Calu3 (cell line): ENCODE data around the gene NRL. TPM values are rescaled to one million over a fixed set of nuclear protein-coding genes. Genes with fewer than 3 reads are reported as not detected.
"Not testable (repeated sequence)": the region's sequence is repeated elsewhere in the genome, so short reads cannot be mapped to it uniquely, and the experiment has no call there.

ENCODE experiments used
- BruUV-seq: library from RNA; stranded (reverse); fragments of 400-500 nt; replicated peaks from 2 replicates; lab custom pipeline; 2021; lab: Mats Ljungman, UMichigan
- CTCF ChIA-PET: fragments of 300-600 bp; sonication (Branson Sonifier 250); formaldehyde crosslinking; loops from one replicate; lab custom pipeline; 2022; ENCODE audit warnings: antibody characterized with exemption; lab: Charles Lee
- DNase-seq: peaks from one replicate; pipeline ENCODE4 v3.0.0; 2022
- H3K27ac Mint-ChIP-seq: one replicate; pipeline ENCODE4 v1.8.0; 2022; ENCODE audit warnings: mixed read lengths; ENCODE audit not compliant: unreplicated experiment
- H3K27me3 Mint-ChIP-seq: one replicate; pipeline ENCODE4 v1.8.0; 2022; ENCODE audit warnings: mixed read lengths; ENCODE audit not compliant: unreplicated experiment
- H3K36me3 Mint-ChIP-seq: one replicate; pipeline ENCODE4 v1.8.0; 2022; ENCODE audit warnings: mild to moderate bottlenecking, moderate library complexity, mixed read lengths; ENCODE audit not compliant: insufficient read depth, unreplicated experiment
- H3K4me1 Mint-ChIP-seq: one replicate; pipeline ENCODE4 v1.8.0; 2022; ENCODE audit warnings: mild to moderate bottlenecking, low read depth, mixed read lengths; ENCODE audit not compliant: unreplicated experiment
- H3K4me3 Mint-ChIP-seq: one replicate; pipeline ENCODE4 v1.8.0; 2022; ENCODE audit warnings: mild to moderate bottlenecking, low read depth, moderate library complexity, mixed read lengths; ENCODE audit not compliant: unreplicated experiment
- H3K9me3 Mint-ChIP-seq: one replicate; pipeline ENCODE4 v1.8.0; 2022; ENCODE audit warnings: low read depth, mixed read lengths; ENCODE audit not compliant: unreplicated experiment
- intact Hi-C: fragments of 100-400 bp; cut with micrococcal nuclease; formaldehyde crosslinking; loops from one replicate; pipeline ENCODE4 v1.10.0; 2022; ENCODE audit not compliant: unreplicated experiment
- total RNA-seq: library from RNA; stranded (reverse); gene quantifications from 2 replicates; pipeline ENCODE4 v1.2.3, GENCODE V29; 2022
- TF ChIP-seq, protein P1 (sequence below): fragments of 200-600 bp; IDR thresholded peaks from one replicate; pipeline ENCODE4 v1.8.0; 2022; ENCODE audit warnings: antibody characterized with exemption; ENCODE audit not compliant: unreplicated experiment

NRL gene
- total RNA-seq, 1 experiment from 2014 or later: 2.3 TPM

DNA sequence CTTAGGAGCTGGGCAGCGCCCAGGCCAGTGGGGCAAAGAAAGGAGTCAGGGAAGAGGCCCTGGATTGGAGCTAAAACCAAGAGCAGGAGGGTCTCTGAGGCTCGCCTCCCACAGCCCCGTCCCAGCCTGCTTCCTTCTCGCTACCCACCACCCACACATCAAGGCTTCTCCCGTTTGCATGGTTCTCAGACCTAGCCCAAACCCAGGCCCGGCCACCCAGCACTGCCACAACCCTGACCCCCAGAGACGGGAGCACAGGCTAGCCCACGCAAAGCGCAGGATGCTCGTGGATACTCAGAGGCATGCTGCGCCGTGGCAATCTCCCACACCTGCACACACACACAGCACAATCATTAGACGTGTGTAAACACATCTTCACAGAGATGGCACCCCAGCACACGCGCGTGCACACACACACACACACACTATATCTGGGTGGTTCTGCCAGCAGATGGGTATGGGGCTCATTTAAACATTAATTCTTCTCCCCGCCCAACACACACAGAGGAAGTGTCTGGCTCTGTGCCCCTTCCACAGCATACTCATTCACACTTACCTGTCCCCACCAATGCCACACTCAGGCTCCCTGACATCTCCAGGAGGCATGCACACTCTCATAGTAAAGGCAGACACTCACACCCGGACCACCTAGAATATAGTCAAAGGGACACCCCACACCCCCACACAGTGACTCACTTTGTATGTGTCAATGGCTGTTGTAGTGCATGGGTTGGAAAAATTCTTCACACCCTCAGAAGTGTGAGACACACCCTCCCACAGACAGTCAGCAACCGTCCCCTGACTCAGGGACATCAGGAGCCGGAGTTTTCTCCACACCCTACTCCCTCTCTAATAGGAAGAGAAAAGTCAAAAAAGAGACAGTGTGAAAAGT lies 61.8 kb downstream of the NRL start:
- DNase-seq: no peak
- TF ChIP-seq, protein P1, sequence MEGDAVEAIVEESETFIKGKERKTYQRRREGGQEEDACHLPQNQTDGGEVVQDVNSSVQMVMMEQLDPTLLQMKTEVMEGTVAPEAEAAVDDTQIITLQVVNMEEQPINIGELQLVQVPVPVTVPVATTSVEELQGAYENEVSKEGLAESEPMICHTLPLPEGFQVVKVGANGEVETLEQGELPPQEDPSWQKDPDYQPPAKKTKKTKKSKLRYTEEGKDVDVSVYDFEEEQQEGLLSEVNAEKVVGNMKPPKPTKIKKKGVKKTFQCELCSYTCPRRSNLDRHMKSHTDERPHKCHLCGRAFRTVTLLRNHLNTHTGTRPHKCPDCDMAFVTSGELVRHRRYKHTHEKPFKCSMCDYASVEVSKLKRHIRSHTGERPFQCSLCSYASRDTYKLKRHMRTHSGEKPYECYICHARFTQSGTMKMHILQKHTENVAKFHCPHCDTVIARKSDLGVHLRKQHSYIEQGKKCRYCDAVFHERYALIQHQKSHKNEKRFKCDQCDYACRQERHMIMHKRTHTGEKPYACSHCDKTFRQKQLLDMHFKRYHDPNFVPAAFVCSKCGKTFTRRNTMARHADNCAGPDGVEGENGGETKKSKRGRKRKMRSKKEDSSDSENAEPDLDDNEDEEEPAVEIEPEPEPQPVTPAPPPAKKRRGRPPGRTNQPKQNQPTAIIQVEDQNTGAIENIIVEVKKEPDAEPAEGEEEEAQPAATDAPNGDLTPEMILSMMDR: no peak
- H3K4me3 Mint-ChIP-seq: peak overlapping the region; percentile 70
- CTCF ChIA-PET: interaction anchor here (0.7 kb wide), 1 partner anchor 214 kb away, joined by 4 read pairs; no protein-coding TSS in a partner anchor
- H3K36me3 Mint-ChIP-seq: peaks cover 21% of the 10 kb centered on the region
- H3K27ac Mint-ChIP-seq: no peak overlapping the region
- BruUV-seq: no TSS peak
- H3K4me1 Mint-ChIP-seq: peaks cover 11% of the 10 kb centered on the region
- peaks cover 89% of the 10 kb centered on the region for H3K27me3 Mint-ChIP-seq
- H3K9me3 Mint-ChIP-seq: no peaks in the 10 kb centered on the region
- intact Hi-C loops: no loop called here

DNA sequence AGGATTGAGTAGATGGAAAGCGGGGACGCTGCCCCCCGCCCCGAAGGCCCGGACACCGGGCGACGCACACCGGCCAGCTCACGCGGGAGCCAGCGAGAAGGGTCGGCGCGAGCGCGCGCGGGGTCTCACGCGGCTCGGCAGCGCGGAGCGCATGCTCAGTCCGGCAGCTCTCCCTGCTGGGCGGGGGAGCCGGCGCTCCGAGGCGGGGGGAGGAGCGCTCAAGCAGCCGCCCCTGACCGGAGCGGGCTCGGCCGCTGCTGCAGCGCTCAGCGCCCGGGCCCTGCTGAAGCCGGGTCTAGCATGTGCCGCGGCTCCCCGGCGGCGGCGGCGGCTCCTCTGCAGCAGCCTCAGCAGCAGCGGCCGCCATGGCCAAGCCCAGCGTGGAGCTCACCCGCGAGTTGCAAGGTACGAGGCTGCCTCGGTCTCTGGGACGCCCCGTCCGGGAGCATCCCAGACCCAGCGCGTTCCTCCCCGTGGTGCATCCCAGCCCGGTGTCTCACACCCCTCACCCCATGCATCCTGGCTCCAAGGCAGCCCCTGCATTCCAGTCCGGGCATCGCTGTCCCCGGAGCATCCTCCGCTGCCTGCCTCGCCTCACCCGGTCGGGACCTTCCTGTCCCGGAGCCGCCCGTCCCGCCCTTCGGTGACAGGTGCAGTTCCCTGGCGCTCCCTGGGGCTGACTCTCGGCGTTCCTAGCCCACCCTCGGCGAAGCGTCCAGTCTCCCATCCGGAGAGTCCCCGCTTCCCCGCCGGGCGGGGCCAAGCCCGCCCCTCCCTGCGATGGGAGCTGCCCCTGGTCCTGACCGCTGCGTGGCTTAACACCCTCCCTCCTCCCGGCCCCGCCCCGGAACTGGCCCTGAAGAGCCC lies 62.7 kb downstream of the NRL start, which contains the start of gene CARMIL3:
Gene CARMIL3 (plus strand): TSS at position 221 of the 867 bp plus-strand sequence. CDS start 145 bp downstream, at position 366.
- CTCF ChIA-PET: interaction anchor here (0.7 kb wide), 1 partner anchor 213 kb away, joined by 4 read pairs; no protein-coding TSS in a partner anchor
- BruUV-seq: no TSS peak
- Mint-ChIP-seq H3K4me3 (peak within 1 kb of the TSS; percentile 70), H3K9me3 (no peaks in the 10 kb centered on the region), H3K4me1 (peaks cover 11% of the 10 kb centered on the region), H3K27me3 (peaks cover 88% of the 10 kb centered on the region), H3K27ac (no peak within 1 kb of the TSS), H3K36me3 (peaks cover 21% of the 10 kb centered on the region)
- intact Hi-C loops: no loop called here
- TF ChIP-seq, protein P1: no peak
- DNase-seq: peak; percentile 61

DNA sequence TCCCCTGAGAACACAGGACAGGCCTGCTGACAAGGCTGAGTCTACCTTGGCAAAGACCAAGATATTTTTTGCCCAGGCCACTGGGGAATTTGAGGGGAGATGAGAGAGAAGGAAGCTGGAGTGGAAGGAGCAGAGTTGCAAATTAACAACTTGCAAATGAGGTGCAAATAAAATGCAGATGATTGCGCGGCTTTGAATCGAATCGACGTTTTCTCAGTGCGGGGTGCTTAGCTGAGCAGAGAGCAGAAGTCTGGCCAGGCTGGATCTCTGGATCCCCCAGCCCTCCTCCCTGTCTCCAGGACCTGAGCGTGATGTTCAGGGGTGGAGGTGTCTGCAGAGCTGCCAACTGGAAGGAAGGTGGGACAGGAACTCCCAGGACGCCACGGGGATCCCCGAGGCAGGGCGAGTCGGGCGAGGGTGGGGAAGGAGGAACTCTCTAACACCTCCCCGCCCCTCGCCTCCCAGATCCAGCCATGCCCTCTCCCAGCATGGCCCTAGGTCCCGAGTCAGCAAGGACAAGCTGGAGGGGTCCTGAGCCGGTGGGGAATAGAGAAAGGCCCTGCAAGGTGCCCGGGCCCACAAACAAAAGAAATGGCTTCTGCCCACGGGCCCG lies 63.5 kb downstream of the NRL start:
- TF ChIP-seq, protein P1: no peak
- no peak for DNase-seq
- CTCF ChIA-PET: no interaction called here
- H3K4me3 Mint-ChIP-seq: peak overlapping the region; percentile 70
- peaks cover 88% of the 10 kb centered on the region for H3K27me3 Mint-ChIP-seq
- intact Hi-C loops: no loop called here
- no TSS peak for BruUV-seq
- no peak overlapping the region for H3K27ac Mint-ChIP-seq
- peaks cover 11% of the 10 kb centered on the region for H3K4me1 Mint-ChIP-seq
- H3K9me3 Mint-ChIP-seq: no peaks in the 10 kb centered on the region
- peaks cover 21% of the 10 kb centered on the region for H3K36me3 Mint-ChIP-seq

DNA sequence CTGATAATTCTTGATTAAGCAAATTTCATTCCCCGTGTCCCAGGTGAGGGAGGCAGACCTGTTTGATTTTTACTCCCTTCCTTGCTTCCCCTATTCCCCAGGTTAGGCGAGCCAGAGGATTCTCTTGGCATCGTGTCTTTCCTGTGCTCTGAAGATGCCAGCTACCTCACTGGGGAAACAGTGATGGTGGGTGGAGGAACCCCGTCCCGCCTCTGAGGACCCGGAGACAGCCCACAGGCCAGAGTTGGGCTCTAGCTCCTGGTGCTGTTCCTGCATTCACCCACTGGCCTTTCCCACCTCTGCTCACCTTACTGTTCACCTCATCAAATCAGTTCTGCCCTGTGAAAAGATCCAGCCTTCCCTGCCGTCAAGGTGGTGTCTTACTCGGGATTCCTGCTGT lies 64.0 kb downstream of the NRL start:
- H3K27me3 Mint-ChIP-seq: peaks cover 88% of the 10 kb centered on the region
- H3K27ac Mint-ChIP-seq: not testable (repeated sequence)

DNA sequence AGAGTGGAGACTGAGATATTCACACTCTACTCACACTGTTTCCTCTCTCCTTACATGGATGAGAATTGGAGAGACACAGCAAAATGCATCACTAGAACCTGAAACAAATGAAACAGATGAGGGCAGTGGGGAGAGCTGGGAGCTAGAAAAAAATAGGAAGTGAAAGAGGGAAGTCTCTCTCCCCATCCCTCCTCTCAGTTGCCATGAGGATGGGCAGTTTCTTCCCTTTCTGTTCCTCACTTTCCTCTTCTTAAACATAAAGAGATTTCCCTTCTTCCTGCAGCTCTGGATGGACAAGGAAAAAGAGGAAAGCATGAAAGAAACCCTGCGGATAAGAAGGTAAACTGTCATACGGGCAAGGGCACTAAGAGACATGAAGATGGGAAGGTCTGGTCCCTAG lies 65.7 kb downstream of the NRL start:
- intact Hi-C loops, DNase-seq, BruUV-seq, H3K9me3 Mint-ChIP-seq, H3K4me3 Mint-ChIP-seq, H3K27ac Mint-ChIP-seq: not testable (repeated sequence)
- Mint-ChIP-seq H3K27me3 (peaks cover 80% of the 10 kb centered on the region), H3K4me1 (peaks cover 11% of the 10 kb centered on the region), H3K36me3 (peaks cover 21% of the 10 kb centered on the region)
- CTCF ChIA-PET: interaction anchor here (1.8 kb wide), 1 partner anchor 42 kb away, joined by 3 read pairs; no protein-coding TSS in a partner anchor

More for the DNA sequence above, 64.0 kb downstream of the NRL start:
- H3K4me3 Mint-ChIP-seq: peak overlapping the region; percentile 70
- peaks cover 11% of the 10 kb centered on the region for H3K4me1 Mint-ChIP-seq
- H3K36me3 Mint-ChIP-seq: peaks cover 21% of the 10 kb centered on the region
- BruUV-seq, H3K9me3 Mint-ChIP-seq, DNase-seq, intact Hi-C loops: not testable (repeated sequence)
- CTCF ChIA-PET: interaction anchor here (1.8 kb wide), 1 partner anchor 40 kb away, joined by 3 read pairs; no protein-coding TSS in a partner anchor
